Neural progenitor cell (in vitro differentiated cells): ENCODE results near the gene DNAH9. TPM values are rescaled to one million over a fixed set of nuclear protein-coding genes. Genes with fewer than 3 reads are reported as not detected.
A peak's percentile ranks its signal among the peaks of the same experiment; 100 is the strongest.

Source experiments
- DNase-seq: peaks from one replicate; pipeline ENCODE4 v3.0.0-alpha.2; 2016; ENCODE audit warnings: low spot score
- H2AFZ ChIP-seq: fragments of 200-600 bp; sonication (generic); replicated peaks from 2 replicates; pipeline ENCODE4 v1.6.1; 2016; ENCODE audit warnings: antibody characterized with exemption
- H3F3A ChIP-seq: fragments of 200-600 bp; sonication (generic); 2 replicates; pipeline ENCODE4 v1.6.1; 2016; ENCODE audit warnings: antibody characterized with exemption, low read depth
- H3K27ac ChIP-seq: fragments of 200-600 bp; sonication (generic); 2 replicates; pipeline ENCODE4 v1.5.1; 2016; ENCODE audit warnings: mild to moderate bottlenecking
- H3K27me3 ChIP-seq: fragments of 200-600 bp; sonication (generic); 2 replicates; pipeline ENCODE4 v1.6.1; 2016; ENCODE audit warnings: mild to moderate bottlenecking, moderate library complexity
- H3K36me3 ChIP-seq: fragments of 200-600 bp; sonication (generic); 2 replicates; pipeline ENCODE4 v1.5.1; 2016
- H3K4me1 ChIP-seq: fragments of 200-600 bp; sonication (generic); 2 replicates; pipeline ENCODE4 v1.6.1; 2016; ENCODE audit warnings: mixed run types
- H3K4me2 ChIP-seq: fragments of 200-600 bp; sonication (generic); 2 replicates; pipeline ENCODE4 v1.6.1; 2016
- H3K4me3 ChIP-seq: fragments of 200-600 bp; sonication (generic); 2 replicates; pipeline ENCODE4 v1.5.1; 2016
- H3K79me2 ChIP-seq: fragments of 200-600 bp; sonication (generic); 2 replicates; pipeline ENCODE4 v1.6.1; 2016; ENCODE audit warnings: low read depth
- H3K9ac ChIP-seq: fragments of 200-600 bp; sonication (generic); 2 replicates; pipeline ENCODE4 v1.6.1; 2016
- H3K9me3 ChIP-seq: fragments of 200-600 bp; sonication (generic); 2 replicates; pipeline ENCODE4 v1.5.1; 2016; ENCODE audit warnings: low read depth
- H4K20me1 ChIP-seq: fragments of 200-600 bp; sonication (generic); 2 replicates; pipeline ENCODE4 v1.6.1; 2016; ENCODE audit warnings: low read depth
- H3K27ac Mint-ChIP-seq: 3 replicates; pipeline ENCODE4 v1.8.0; 2021; ENCODE audit warnings: mixed read lengths
- H3K27me3 Mint-ChIP-seq: 2 replicates; pipeline ENCODE4 v1.8.0; 2022; ENCODE audit warnings: low read depth, mild to moderate bottlenecking, inconsistent platforms, moderate library complexity, mixed read lengths; ENCODE audit not compliant: insufficient read depth
- H3K36me3 Mint-ChIP-seq: 3 replicates; pipeline ENCODE4 v1.8.0; 2021; ENCODE audit warnings: mixed read lengths
- H3K4me1 Mint-ChIP-seq: 3 replicates; pipeline ENCODE4 v1.8.0; 2021; ENCODE audit warnings: mixed read lengths
- H3K4me3 Mint-ChIP-seq: 3 replicates; pipeline ENCODE4 v1.8.0; 2021; ENCODE audit warnings: mild to moderate bottlenecking, moderate library complexity, mixed read lengths
- H3K9me3 Mint-ChIP-seq: 3 replicates; pipeline ENCODE4 v1.8.0; 2020; ENCODE audit warnings: mixed read lengths
- CTCF ChIP-seq: fragments of 200-600 bp; sonication (generic); IDR thresholded peaks from 2 replicates; pipeline ENCODE4 v1.5.1; 2017; ENCODE audit warnings: antibody characterized with exemption, mild to moderate bottlenecking
- EZH2 ChIP-seq: fragments of 200-600 bp; sonication (generic); IDR thresholded peaks from 2 replicates; pipeline ENCODE4 v1.6.1; 2017; ENCODE audit warnings: antibody characterized with exemption, mild to moderate bottlenecking, moderate library complexity
- EZH2phosphoT487 ChIP-seq: fragments of 200-600 bp; sonication (generic); IDR thresholded peaks from 2 replicates; pipeline ENCODE4 v1.6.1; 2017; ENCODE audit warnings: antibody characterized with exemption
- total RNA-seq: library from RNA; depleted of rRNA; stranded (reverse); fragments of >200 nt; gene quantifications from 2 replicates; pipeline ENCODE4 v1.2.3, GENCODE V29; 2015; ENCODE audit warnings: low replicate concordance

Gene DNAH9
- total RNA-seq, 1 donor from 2014 or later = 1.3 TPM

- Histone ChIP-seq H3K4me2 (peak within 1 kb of the TSS; percentile 87), H3K79me2 (peaks cover 9% of the 10 kb centered on the region), H3K4me1 (no peaks in the 10 kb centered on the region), H3K36me3 (no peaks in the 10 kb centered on the region), H3K27me3 (no peaks in the 10 kb centered on the region), H3F3A (peaks cover 16% of the 10 kb centered on the region), H4K20me1 (no peaks in the 10 kb centered on the region), H3K9ac (peak within 1 kb of the TSS; percentile 53), H2AFZ (peak within 1 kb of the TSS; percentile 91), H3K9me3 (no peaks in the 10 kb centered on the region), H3K27ac (peak within 1 kb of the TSS; percentile 66), H3K4me3 (peak within 1 kb of the TSS; percentile 86)
- peak; percentile 99 for DNase-seq
- H3K4me1 Mint-ChIP-seq = no peaks in the 10 kb centered on the region
- H3K27ac Mint-ChIP-seq = peak within 1 kb of the TSS; percentile 95
- peaks cover 6% of the 10 kb centered on the region for H3K27me3 Mint-ChIP-seq
- H3K4me3 Mint-ChIP-seq = peak within 1 kb of the TSS; percentile 95
- no peaks in the 10 kb centered on the region for H3K36me3 Mint-ChIP-seq
- TF ChIP-seq CTCF = no peak
- TF ChIP-seq EZH2phosphoT487 = peak; percentile 11
- H3K9me3 Mint-ChIP-seq = no peaks in the 10 kb centered on the region
These were observed 399.1 kb downstream of the DNAH9 start, which contains the start of gene ZNF18 for GRCh38 chr17:11997147-11997971. TSS of gene ZNF18 (minus strand) at chr17:11997475. CDS start at chr17:11992829, 4,646 bp downstream.

GRCh38 chr17:11997972-11998233 lies 399.6 kb downstream of the DNAH9 start:
- H3K27me3 ChIP-seq = no peaks in the 10 kb centered on the region
- H3K27ac ChIP-seq = peak overlapping the region; percentile 51
- no peaks in the 10 kb centered on the region for H3K4me1 ChIP-seq
- no peaks in the 10 kb centered on the region for H3K4me1 Mint-ChIP-seq
- TF ChIP-seq CTCF = no peak
- TF ChIP-seq EZH2phosphoT487 = no peak
- TF ChIP-seq EZH2 = no peak
- H3F3A ChIP-seq = peaks cover 16% of the 10 kb centered on the region
- H3K9me3 Mint-ChIP-seq = no peaks in the 10 kb centered on the region
- no peaks in the 10 kb centered on the region for H3K36me3 ChIP-seq
- no peak for DNase-seq
- no peaks in the 10 kb centered on the region for H3K36me3 Mint-ChIP-seq
- peak overlapping the region; percentile 95 for H3K27ac Mint-ChIP-seq
- H3K4me2 ChIP-seq = peak overlapping the region; percentile 79
- peak overlapping the region; percentile 24 for H3K9ac ChIP-seq
- H3K27me3 Mint-ChIP-seq = peaks cover 6% of the 10 kb centered on the region
- peak overlapping the region; percentile 86 for H3K4me3 ChIP-seq
- H4K20me1 ChIP-seq = no peaks in the 10 kb centered on the region
- peak overlapping the region; percentile 91 for H2AFZ ChIP-seq
- H3K79me2 ChIP-seq = peaks cover 9% of the 10 kb centered on the region
- no peaks in the 10 kb centered on the region for H3K9me3 ChIP-seq
- H3K4me3 Mint-ChIP-seq = peak overlapping the region; percentile 95

- Mint-ChIP-seq H3K36me3 (no peaks in the 10 kb centered on the region), H3K4me3 (no peak overlapping the region), H3K9me3 (no peaks in the 10 kb centered on the region), H3K27me3 (peaks cover 4% of the 10 kb centered on the region), H3K27ac (no peak overlapping the region), H3K4me1 (no peaks in the 10 kb centered on the region)
- Histone ChIP-seq H3K9ac (no peak overlapping the region), H3K4me2 (no peak overlapping the region), H3K79me2 (peaks cover 9% of the 10 kb centered on the region), H3K9me3 (no peaks in the 10 kb centered on the region), H3F3A (peaks cover 16% of the 10 kb centered on the region), H3K27me3 (no peaks in the 10 kb centered on the region), H3K4me1 (no peaks in the 10 kb centered on the region), H3K27ac (no peak overlapping the region), H3K36me3 (no peaks in the 10 kb centered on the region), H3K4me3 (no peak overlapping the region), H4K20me1 (no peaks in the 10 kb centered on the region), H2AFZ (no peak overlapping the region)
- DNase-seq = no peak
- TF ChIP-seq CTCF (no peak), EZH2phosphoT487 (no peak), EZH2 (no peak)
These were observed 401.4 kb downstream of the DNAH9 start for GRCh38 chr17:11999696-12000095.
